GM12878 (cell line): ENCODE results near the gene MATN1.

Experiments
- ATF3 ChIP-seq: IDR thresholded peaks from 2 replicates; pipeline ENCODE4 v1.6.1; 2011; ENCODE audit warnings: low read depth, mild to moderate bottlenecking, low read length, moderate library complexity, borderline replicate concordance; ENCODE audit errors: extremely low read depth
- CTCF ChIP-seq, 3 experiments: IDR thresholded peaks in 2 of 3; conservative IDR thresholded peaks in 1 of 3; 2 replicates each; pipeline ENCODE4 v1.5.1; 2011; ENCODE audit warnings: low read depth in 3 of 3, low read length in 3 of 3, mild to moderate bottlenecking in 3 of 3, control low read depth in 2 of 3, moderate library complexity in 2 of 3, inconsistent platforms in 1 of 3, mixed read lengths in 1 of 3; ENCODE audit not compliant: control insufficient read depth in 2 of 3, insufficient read depth in 1 of 3; ENCODE audit errors: extremely low read depth in 1 of 3
- MEF2A ChIP-seq: IDR thresholded peaks from 2 replicates; pipeline ENCODE4 v1.6.1; 2011; ENCODE audit warnings: low read depth, mild to moderate bottlenecking, low read length, moderate library complexity; ENCODE audit not compliant: insufficient read depth
- USF1 ChIP-seq: IDR thresholded peaks from 2 replicates; pipeline ENCODE4 v1.6.1; 2011; ENCODE audit warnings: borderline replicate concordance, low read depth, mild to moderate bottlenecking, moderate library complexity, mixed read lengths, low read length; ENCODE audit not compliant: insufficient read depth; ENCODE audit errors: extremely low read length
- USF2 ChIP-seq: IDR thresholded peaks from 2 replicates; pipeline ENCODE4 v1.6.1; 2011; ENCODE audit warnings: low read depth, low read length, improper control_type of control experiment, borderline replicate concordance

- TF ChIP-seq MEF2A (no peak), CTCF (IDR thresholded peaks at IDR 0.05 in 2 of 3, conservative IDR thresholded peaks at IDR 0.05 in 1 of 3; ENCODE audit: control insufficient read depth in 2 of 3, extremely low read depth in 1 of 3, insufficient read depth in 1 of 3, low read depth in 3 of 3, low read length in 3 of 3) (no peak), USF1 (no peak), ATF3 (no peak), USF2 (no peak)
Observed at GRCh38 chr1:30752651-30752908, 29.2 kb upstream of the MATN1 start.
